SU-DHL-6 (cell line): ENCODE measurements around the gene RFTN2.

Source experiments
- H2AFZ ChIP-seq: fragments of 200-600 bp; sonication (generic); 2 replicates; pipeline ENCODE4 v1.6.1; 2014; ENCODE audit warnings: low read depth, mild to moderate bottlenecking, moderate library complexity, mixed read lengths, antibody characterized with exemption, low read length; ENCODE audit not compliant: severe bottlenecking
- H3F3A ChIP-seq: fragments of 200-600 bp; shearing (Covaris generic); 2 replicates; pipeline ENCODE4 v1.6.0; 2016; ENCODE audit warnings: antibody characterized with exemption, mild to moderate bottlenecking; ENCODE audit not compliant: insufficient read depth
- H3K27ac ChIP-seq: fragments of 200-600 bp; sonication (generic); 2 replicates; pipeline ENCODE4 v1.5.1; 2016; ENCODE audit warnings: low read depth, mild to moderate bottlenecking, low read length, moderate library complexity, mixed read lengths
- H3K27me3 ChIP-seq: fragments of 200-600 bp; sonication (generic), shearing (Covaris generic); 2 replicates; pipeline ENCODE4 v1.6.0; 2014; ENCODE audit warnings: mild to moderate bottlenecking, low read length
- H3K36me3 ChIP-seq: fragments of 200-600 bp; sonication (generic); 2 replicates; pipeline ENCODE4 v1.6.1; 2014; ENCODE audit warnings: mild to moderate bottlenecking, low read length, mixed read lengths
- H3K4me2 ChIP-seq: fragments of 300-600, 200-600 bp; shearing (Covaris generic), sonication (generic); 2 replicates; pipeline ENCODE4 v1.6.0; 2014; ENCODE audit warnings: low read length, low read depth, mild to moderate bottlenecking; ENCODE audit not compliant: poor library complexity, severe bottlenecking
- H3K4me3 ChIP-seq: fragments of 200-600 bp; sonication (generic); 2 replicates; pipeline ENCODE4 v1.5.1; 2014; ENCODE audit warnings: antibody characterized with exemption, low read length, mild to moderate bottlenecking, mixed read lengths; ENCODE audit not compliant: insufficient read depth, poor library complexity, severe bottlenecking
- H3K79me2 ChIP-seq: fragments of 200-600 bp; sonication (generic); 2 replicates; pipeline ENCODE4 v1.6.1; 2014; ENCODE audit warnings: mild to moderate bottlenecking, low read length, moderate library complexity; ENCODE audit not compliant: insufficient read depth
- H3K9ac ChIP-seq: fragments of 200-600 bp; sonication (generic); 2 replicates; pipeline ENCODE4 v1.7.0; 2014; ENCODE audit warnings: mild to moderate bottlenecking, low read length
- H3K9me2 ChIP-seq: fragments of 200-600 bp; sonication (generic); replicated peaks from 2 replicates; pipeline ENCODE4 v1.6.1; 2014; ENCODE audit warnings: low read length; ENCODE audit not compliant: insufficient read depth
- H3K9me3 ChIP-seq: fragments of 200-600 bp; sonication (generic); 2 replicates; pipeline ENCODE4 v1.6.1; 2014; ENCODE audit warnings: low read length, mixed read lengths; ENCODE audit not compliant: insufficient read depth
- H4K20me1 ChIP-seq: fragments of 200-600 bp; sonication (generic); 2 replicates; pipeline ENCODE4 v1.6.1; 2014; ENCODE audit warnings: low read depth, mild to moderate bottlenecking, antibody characterized with exemption, low read length, moderate library complexity, mixed read lengths
- EZH2phosphoT487 ChIP-seq: fragments of 200-600 bp; sonication (generic), shearing (Covaris generic); conservative IDR thresholded peaks from 2 replicates; pipeline ENCODE4 v1.6.1; 2018; ENCODE audit warnings: mild to moderate bottlenecking, antibody characterized with exemption, low read length, moderate library complexity, mixed read lengths
- TF ChIP-seq, protein P1 (sequence below): fragments of 200-600 bp; sonication (generic); IDR thresholded peaks from one replicate; pipeline ENCODE4 v1.5.1; 2017; ENCODE audit warnings: antibody characterized with exemption, mild to moderate bottlenecking, low read length, moderate library complexity; ENCODE audit not compliant: insufficient read depth, poor library complexity, severe bottlenecking

Gene RFTN2

DNA sequence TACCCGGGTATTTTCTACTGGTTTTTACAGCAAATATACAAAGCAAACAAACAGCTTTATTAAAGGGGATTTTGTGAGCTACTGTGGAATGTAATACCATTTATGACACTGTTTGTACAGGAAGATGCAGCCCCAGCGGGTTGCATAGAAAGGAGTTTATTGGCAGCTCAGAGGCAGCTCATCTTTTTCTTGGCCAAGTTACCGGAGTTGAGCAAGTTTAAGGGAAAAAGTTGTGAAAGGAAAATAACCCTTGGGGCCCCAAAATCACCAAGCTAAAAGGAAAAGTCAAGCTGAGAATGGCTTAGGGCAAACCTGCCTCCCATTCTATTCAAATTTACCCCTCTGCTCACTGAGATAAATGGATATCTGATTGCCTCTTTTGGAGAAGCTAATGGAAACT is 98.8 kb downstream of the RFTN2 start:
- Histone ChIP-seq H3F3A (0 out of 2 replicates have a peak, but pooled peaks cover 4% of the 10 kb centered on the region), H3K4me3 (no peak overlapping the region), H3K27ac (no peak overlapping the region), H2AFZ (no peak overlapping the region), H3K9ac (no peak overlapping the region), H3K9me3 (peaks cover 5% of the 10 kb centered on the region; the same call in 1 of the 2 replicates), H3K9me2 (no peaks in the 10 kb centered on the region), H3K36me3 (no peaks in the 10 kb centered on the region), H3K4me2 (no peak overlapping the region), H3K27me3 (no peaks in the 10 kb centered on the region), H3K79me2 (no peaks in the 10 kb centered on the region), H4K20me1 (no peaks in the 10 kb centered on the region)
- TF ChIP-seq, protein P1, sequence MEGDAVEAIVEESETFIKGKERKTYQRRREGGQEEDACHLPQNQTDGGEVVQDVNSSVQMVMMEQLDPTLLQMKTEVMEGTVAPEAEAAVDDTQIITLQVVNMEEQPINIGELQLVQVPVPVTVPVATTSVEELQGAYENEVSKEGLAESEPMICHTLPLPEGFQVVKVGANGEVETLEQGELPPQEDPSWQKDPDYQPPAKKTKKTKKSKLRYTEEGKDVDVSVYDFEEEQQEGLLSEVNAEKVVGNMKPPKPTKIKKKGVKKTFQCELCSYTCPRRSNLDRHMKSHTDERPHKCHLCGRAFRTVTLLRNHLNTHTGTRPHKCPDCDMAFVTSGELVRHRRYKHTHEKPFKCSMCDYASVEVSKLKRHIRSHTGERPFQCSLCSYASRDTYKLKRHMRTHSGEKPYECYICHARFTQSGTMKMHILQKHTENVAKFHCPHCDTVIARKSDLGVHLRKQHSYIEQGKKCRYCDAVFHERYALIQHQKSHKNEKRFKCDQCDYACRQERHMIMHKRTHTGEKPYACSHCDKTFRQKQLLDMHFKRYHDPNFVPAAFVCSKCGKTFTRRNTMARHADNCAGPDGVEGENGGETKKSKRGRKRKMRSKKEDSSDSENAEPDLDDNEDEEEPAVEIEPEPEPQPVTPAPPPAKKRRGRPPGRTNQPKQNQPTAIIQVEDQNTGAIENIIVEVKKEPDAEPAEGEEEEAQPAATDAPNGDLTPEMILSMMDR = no peak
- no peak for TF ChIP-seq EZH2phosphoT487

DNA sequence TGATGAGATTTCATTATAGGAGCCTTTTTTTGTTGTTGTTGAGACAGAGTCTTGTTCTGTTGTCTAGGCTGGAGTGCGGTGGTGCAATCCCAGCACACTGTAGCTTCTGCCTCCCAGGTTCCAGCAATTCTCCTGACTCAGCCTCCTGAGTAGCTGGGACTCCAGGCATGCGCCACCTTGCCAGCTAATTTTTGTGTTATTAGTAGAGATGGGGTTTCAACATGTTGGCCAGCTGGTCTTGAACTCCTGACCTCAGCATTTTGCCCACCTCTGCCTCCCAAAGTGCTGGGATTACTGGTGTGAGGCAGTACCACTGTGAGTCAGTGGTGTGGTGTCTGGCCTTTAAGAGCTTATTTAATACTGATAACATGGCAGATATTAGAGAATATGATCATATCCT is 99.4 kb downstream of the RFTN2 start:
- Histone ChIP-seq H3K9ac (no peak overlapping the region), H3K27me3 (no peaks in the 10 kb centered on the region), H3K4me3 (no peak overlapping the region), H3F3A (peaks cover 8% of the 10 kb centered on the region; the same call in 1 of the 2 replicates), H3K36me3 (no peaks in the 10 kb centered on the region), H3K9me3 (peaks cover 5% of the 10 kb centered on the region; the same call in 1 of the 2 replicates), H3K4me2 (no peak overlapping the region), H3K9me2 (no peaks in the 10 kb centered on the region), H3K79me2 (no peaks in the 10 kb centered on the region), H2AFZ (no peak overlapping the region), H4K20me1 (no peaks in the 10 kb centered on the region), H3K27ac (no peak overlapping the region)
- no peak for TF ChIP-seq EZH2phosphoT487
- TF ChIP-seq, protein P1 = no peak

DNA sequence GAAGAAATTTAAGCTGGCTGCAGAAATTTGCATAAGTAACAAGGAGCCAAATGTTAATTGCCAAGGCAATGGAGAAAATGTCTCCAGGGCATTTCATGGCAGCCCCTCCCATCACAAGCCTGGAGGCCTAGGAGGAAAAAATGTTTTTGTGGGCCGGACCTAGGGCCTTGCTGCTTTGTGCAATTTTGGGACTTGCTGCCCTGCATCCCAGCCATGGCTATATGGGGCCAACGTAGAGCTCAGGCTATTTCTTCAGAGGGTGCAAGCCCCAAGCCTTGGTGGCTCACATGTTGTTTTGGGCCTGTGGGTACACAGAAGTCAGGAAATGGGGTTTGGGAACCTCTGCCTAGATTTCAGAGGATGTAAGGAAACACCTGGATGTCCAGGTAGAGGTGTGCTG is 101.8 kb downstream of the RFTN2 start:
- no peak for TF ChIP-seq EZH2phosphoT487
- TF ChIP-seq, protein P1 = no peak
- Histone ChIP-seq H3K36me3 (0 out of 2 replicates have a peak, but pooled peaks cover 2% of the 10 kb centered on the region), H3K9me2 (no peaks in the 10 kb centered on the region), H3K27me3 (no peaks in the 10 kb centered on the region), H3K4me3 (no peak overlapping the region), H3K79me2 (no peaks in the 10 kb centered on the region), H3K9ac (no peak overlapping the region), H3F3A (peaks cover 13% of the 10 kb centered on the region; the same call in 1 of the 2 replicates), H3K9me3 (peaks cover 5% of the 10 kb centered on the region; the same call in 1 of the 2 replicates), H3K27ac (no peak overlapping the region), H2AFZ (no peak overlapping the region), H3K4me2 (no peak overlapping the region), H4K20me1 (no peaks in the 10 kb centered on the region)
